HG02610 (cell line): ENCODE results near the gene MEF2B.
A peak's percentile ranks its signal among the peaks of the same experiment; 100 is the strongest.
"Not testable (repeated sequence)": the region's sequence is repeated elsewhere in the genome, so short reads cannot be mapped to it uniquely, and the experiment has no call there.

Source experiments
- ATAC-seq: cut with Tn5 transposase; IDR thresholded peaks from one replicate; pipeline ENCODE4 v1.9.1; 2021; ENCODE audit warnings: mild to moderate bottlenecking, moderate library complexity; ENCODE audit not compliant: unreplicated experiment

Gene MEF2B

GRCh38 chr19:19193926-19194325 is 23.9 kb upstream of the MEF2B start:
- ATAC-seq: no peak

GRCh38 chr19:19192910-19193423 is 22.9 kb upstream of the MEF2B start:
- ATAC-seq: no peak

- ATAC-seq: peak; percentile 73
Observed at GRCh38 chr19:19192078-19192882, 22.2 kb upstream of the MEF2B start, which contains the start of the genes BORCS8 and RFXANK. Gene BORCS8 (minus strand): TSS chr19:19192152. CDS start chr19:19192117, 35 bp downstream. Gene RFXANK (plus strand): TSS chr19:19192258. CDS start chr19:19193947, 1,689 bp downstream.

GRCh38 chr19:19191768-19192077 is 21.7 kb upstream of the MEF2B start:
- no peak for ATAC-seq

- ATAC-seq: no peak
Observed at GRCh38 chr19:19186742-19187141, 16.7 kb upstream of the MEF2B start.

- no peak for ATAC-seq
Observed at GRCh38 chr19:19185853-19186740, 16.0 kb upstream of the MEF2B start.

- no peak for ATAC-seq
Observed at GRCh38 chr19:19181488-19181998, 11.5 kb upstream of the MEF2B start.

- ATAC-seq: no peak
Observed at GRCh38 chr19:19179548-19180441, 9.7 kb upstream of the MEF2B start.

- no peak for ATAC-seq
Observed at GRCh38 chr19:19176950-19177349, 6.9 kb upstream of the MEF2B start.

- not testable (repeated sequence) for ATAC-seq
Observed at GRCh38 chr19:19173243-19173642, 3.2 kb upstream of the MEF2B start.

- no peak for ATAC-seq
Observed at GRCh38 chr19:19171821-19172532, 1.9 kb upstream of the MEF2B start.

GRCh38 chr19:19170873-19171672 is 1.0 kb upstream of the MEF2B start:
- no peak for ATAC-seq

- no peak for ATAC-seq
Observed at GRCh38 chr19:19169236-19170052, 619 bp downstream of the MEF2B start.

- no peak for ATAC-seq
Observed at GRCh38 chr19:19167612-19168011, 2.5 kb downstream of the MEF2B start.

GRCh38 chr19:19165396-19165795 is 4.7 kb downstream of the MEF2B start:
- no peak for ATAC-seq

- no peak for ATAC-seq
Observed at GRCh38 chr19:19162495-19162894, 7.6 kb downstream of the MEF2B start.

- ATAC-seq: no peak
Observed at GRCh38 chr19:19160461-19161035, 9.5 kb downstream of the MEF2B start.

- no peak for ATAC-seq
Observed at GRCh38 chr19:19159534-19159933, 10.5 kb downstream of the MEF2B start.
